ENCODE measurements around the gene NINJ1. TPM values are rescaled to one million over a fixed set of nuclear protein-coding genes. Genes with fewer than 3 reads are reported as not detected.

NINJ1 gene
- total and polyA plus RNA-seq, 2 of the 4 experiments (the other 2 are of a cell fraction) = 21.9 to 38.8 TPM

DNA sequence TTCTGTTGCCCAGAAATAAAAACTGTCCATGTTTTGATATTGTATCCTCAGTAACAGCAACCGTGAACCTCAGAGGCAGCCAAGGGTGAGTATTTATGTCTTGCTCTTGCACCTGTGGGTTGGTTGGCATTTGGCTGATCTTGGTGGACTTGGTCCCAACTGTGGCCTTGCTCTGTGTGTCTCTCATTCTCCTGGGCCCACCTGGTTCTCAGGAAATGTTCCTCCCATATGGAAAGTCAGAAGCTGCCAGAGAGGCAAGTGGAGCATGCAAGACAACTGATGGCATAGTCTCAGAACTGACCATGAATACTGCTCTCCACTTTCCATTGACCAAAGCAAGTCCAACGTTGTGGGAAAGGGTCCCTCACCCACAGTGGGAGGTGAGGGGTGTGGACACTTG, 13.6 kb upstream of the NINJ1 start:
- Histone ChIP-seq H3K14ac (replicated peaks; ENCODE audit: low read depth, low read length) (no peak overlapping the region), H2BK5ac (ENCODE audit: low read depth, low read length, poor library complexity, severe bottlenecking) (no peak overlapping the region), H3K27ac (ENCODE audit: insufficient read depth, low read length) (no peak overlapping the region), H3K4me1 (ENCODE audit: control insufficient read depth, insufficient read depth, low read length) (peaks cover 7% of the 10 kb centered on the region), H3K9me1 (ENCODE audit: insufficient read depth, low read length) (no peaks in the 10 kb centered on the region), H4K91ac (ENCODE audit: insufficient read depth, low read depth, low read length) (no peak overlapping the region), H3K36me3 (ENCODE audit: control insufficient read depth, insufficient read depth, low read length) (no peaks in the 10 kb centered on the region), H3K4me3 (ENCODE audit: insufficient read depth, low read depth, low read length) (no peak overlapping the region), H2BK120ac (ENCODE audit: low read depth, low read length) (no peak overlapping the region), H2BK15ac (ENCODE audit: low read depth, low read length) (no peak overlapping the region), H2AK5ac (ENCODE audit: low read depth, low read length) (no peak overlapping the region), H4K8ac (ENCODE audit: low read depth in 2 of 2, low read length in 2 of 2) (no peak overlapping the region), H3K27me3 (ENCODE audit: control insufficient read depth, insufficient read depth, low read length) (no peaks in the 10 kb centered on the region), H3K9me3 (ENCODE audit: control insufficient read depth, insufficient read depth, low read length) (peaks cover 4% of the 10 kb centered on the region), H4K20me1 (ENCODE audit: insufficient read depth, low read length) (no peaks in the 10 kb centered on the region; the same call in 1 of the 2 replicates), H3K4ac (ENCODE audit: low read depth, low read length) (no peak overlapping the region), H3K79me1 (ENCODE audit: low read depth in 1 of 2, low read length in 2 of 2) (no peaks in the 10 kb centered on the region; a peak in 1 of 4 replicates), H2BK20ac (ENCODE audit: low read depth, low read length) (no peak overlapping the region), H3K23ac (ENCODE audit: low read depth, low read length) (no peak overlapping the region), H3K9ac (ENCODE audit: low read depth, low read length) (no peak overlapping the region), H2AFZ (replicated peaks; ENCODE audit: low read length, poor library complexity) (no peak overlapping the region), H4K5ac (ENCODE audit: low read depth, low read length) (no peak overlapping the region), H3K18ac (ENCODE audit: low read depth, low read length) (no peak overlapping the region), H3K4me2 (ENCODE audit: low read depth, low read length) (no peak overlapping the region), H2AK9ac (replicated peaks; ENCODE audit: low read depth, low read length, poor library complexity) (no peak overlapping the region), H3K56ac (ENCODE audit: extremely low read depth, insufficient read depth, low read length) (no peak overlapping the region)
- ChIA-PET CTCF (no interaction called here), POLR2A (ENCODE audit: unreplicated experiment) (no interaction called here)
- no CpG with 5 or more reads among the region's 2 CpGs for WGBS, 2 experiments (ENCODE audit: extremely low coverage in 2 of 2, insufficient read length in 1 of 2)
- BruUV-seq (replicated peaks) = no TSS peak
- intact Hi-C loops (cut with micrococcal nuclease) (no loop called here), dilution Hi-C loops (cut with HindIII; ENCODE audit: low sequenced_read_pairs, unreplicated experiment) (no loop called here), in situ Hi-C loops (cut with MboI; ENCODE audit: low sequenced_read_pairs) (no loop called here)
- ATAC-seq (ENCODE audit: low read depth) = no peak
- DNase-seq = no peak
- TF ChIP-seq CHD1 (IDR thresholded peaks at IDR 0.05; ENCODE audit: low read depth, low read length) = no peak
- TF ChIP-seq NFE2L2 (IDR thresholded peaks at IDR 0.05; ENCODE audit: low read depth, low read length) = no peak
- TF ChIP-seq MAZ (IDR thresholded peaks at IDR 0.05; ENCODE audit: borderline replicate concordance, low read depth, low read length) = no peak
- TF ChIP-seq POLR2A (IDR thresholded peaks at IDR 0.05; ENCODE audit: low read depth, low read length) = no peak
- TF ChIP-seq BHLHE40 (IDR thresholded peaks at IDR 0.05; ENCODE audit: low read depth, low read length) = no peak
- TF ChIP-seq CEBPB (IDR thresholded peaks at IDR 0.05; ENCODE audit: low read depth, low read length) = no peak
- TF ChIP-seq, protein P1, sequence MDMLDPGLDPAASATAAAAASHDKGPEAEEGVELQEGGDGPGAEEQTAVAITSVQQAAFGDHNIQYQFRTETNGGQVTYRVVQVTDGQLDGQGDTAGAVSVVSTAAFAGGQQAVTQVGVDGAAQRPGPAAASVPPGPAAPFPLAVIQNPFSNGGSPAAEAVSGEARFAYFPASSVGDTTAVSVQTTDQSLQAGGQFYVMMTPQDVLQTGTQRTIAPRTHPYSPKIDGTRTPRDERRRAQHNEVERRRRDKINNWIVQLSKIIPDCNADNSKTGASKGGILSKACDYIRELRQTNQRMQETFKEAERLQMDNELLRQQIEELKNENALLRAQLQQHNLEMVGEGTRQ (IDR thresholded peaks at IDR 0.05; ENCODE audit: low read depth, low read length) = no peak
- TF ChIP-seq RAD21 (IDR thresholded peaks at IDR 0.05; ENCODE audit: low read length) = no peak
- TF ChIP-seq RCOR1 (IDR thresholded peaks at IDR 0.05; ENCODE audit: insufficient replicate concordance, low read length) = no peak
- no peak for TF ChIP-seq MAFK (IDR thresholded peaks at IDR 0.05; ENCODE audit: low read depth, low read length)
- no peak for TF ChIP-seq MXI1 (IDR thresholded peaks at IDR 0.05; ENCODE audit: borderline replicate concordance, low read depth, low read length)
- no peak for TF ChIP-seq RFX5 (IDR thresholded peaks at IDR 0.05; ENCODE audit: low read depth, low read length)
- no peak for TF ChIP-seq SMC3 (IDR thresholded peaks at IDR 0.05; ENCODE audit: low read depth, low read length)
- TF ChIP-seq CTCF (conservative IDR thresholded peaks at IDR 0.05; ENCODE audit: low read depth, low read length) = no peak
- TF ChIP-seq, protein P2, sequence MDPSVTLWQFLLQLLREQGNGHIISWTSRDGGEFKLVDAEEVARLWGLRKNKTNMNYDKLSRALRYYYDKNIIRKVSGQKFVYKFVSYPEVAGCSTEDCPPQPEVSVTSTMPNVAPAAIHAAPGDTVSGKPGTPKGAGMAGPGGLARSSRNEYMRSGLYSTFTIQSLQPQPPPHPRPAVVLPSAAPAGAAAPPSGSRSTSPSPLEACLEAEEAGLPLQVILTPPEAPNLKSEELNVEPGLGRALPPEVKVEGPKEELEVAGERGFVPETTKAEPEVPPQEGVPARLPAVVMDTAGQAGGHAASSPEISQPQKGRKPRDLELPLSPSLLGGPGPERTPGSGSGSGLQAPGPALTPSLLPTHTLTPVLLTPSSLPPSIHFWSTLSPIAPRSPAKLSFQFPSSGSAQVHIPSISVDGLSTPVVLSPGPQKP (IDR thresholded peaks at IDR 0.05; ENCODE audit: borderline replicate concordance, low read depth, low read length) = no peak
- TF ChIP-seq FOS (IDR thresholded peaks at IDR 0.05; ENCODE audit: low read depth, low read length) = no peak
